Anterior cingulate cortex (tissue), 58 donors: ENCODE data around the gene FBXL5.
"Not testable (repeated sequence)": the region's sequence is repeated elsewhere in the genome, so short reads cannot be mapped to it uniquely, and the experiment has no call there.

Experiments
- DNase-seq, 58 donors: peaks; one replicate each; lab custom pipeline; 2025; lab: John Stamatoyannopoulos, UW

The FBXL5 gene

GRCh38 chr4:15653864-15654592 lies 1.1 kb downstream of the FBXL5 start:
- DNase-seq: peak in 19 of 58 donors; percentile 1 to 53 (median 14)

DNA sequence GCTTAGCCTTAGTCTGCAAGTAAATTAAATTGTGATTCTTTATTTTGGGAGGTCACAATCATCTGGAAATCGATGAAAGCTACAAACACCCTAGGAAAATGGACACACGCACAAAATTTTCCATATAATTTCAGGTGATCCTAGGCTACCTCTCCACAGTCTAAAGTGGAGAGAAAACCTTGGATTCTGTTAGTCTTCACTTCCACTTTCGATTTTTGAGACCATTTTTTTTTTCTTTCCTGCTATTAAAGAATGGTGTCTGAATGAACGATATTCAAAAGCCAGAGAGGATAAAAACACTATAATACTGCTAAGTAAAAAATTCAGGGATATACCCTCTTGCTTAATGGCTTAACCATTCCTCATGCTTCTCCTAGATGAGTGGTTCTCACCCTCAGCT lies 1.7 kb downstream of the FBXL5 start:
- no peak for DNase-seq

- DNase-seq: no peak
Observed at GRCh38 chr4:15652841-15653240, 2.3 kb downstream of the FBXL5 start.

DNA sequence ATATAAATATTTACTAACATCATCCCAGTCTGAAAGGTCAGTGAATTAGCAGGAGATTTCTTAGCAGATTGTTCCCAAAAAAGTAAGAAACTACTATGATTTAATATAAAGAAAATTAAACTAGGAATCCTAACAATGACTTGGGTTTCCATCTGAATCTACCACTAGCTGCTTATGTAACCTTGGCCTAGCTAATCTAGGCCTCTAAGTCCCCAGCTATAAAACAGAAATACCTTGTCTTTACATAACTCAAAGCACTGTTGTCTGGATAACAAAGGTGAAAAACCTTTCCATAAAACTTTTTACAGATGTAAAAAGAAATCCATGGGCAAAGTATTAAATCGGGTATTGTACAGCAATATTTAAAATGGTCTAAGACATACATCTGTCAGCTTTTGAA lies 3.0 kb downstream of the FBXL5 start:
- DNase-seq: no peak

DNA sequence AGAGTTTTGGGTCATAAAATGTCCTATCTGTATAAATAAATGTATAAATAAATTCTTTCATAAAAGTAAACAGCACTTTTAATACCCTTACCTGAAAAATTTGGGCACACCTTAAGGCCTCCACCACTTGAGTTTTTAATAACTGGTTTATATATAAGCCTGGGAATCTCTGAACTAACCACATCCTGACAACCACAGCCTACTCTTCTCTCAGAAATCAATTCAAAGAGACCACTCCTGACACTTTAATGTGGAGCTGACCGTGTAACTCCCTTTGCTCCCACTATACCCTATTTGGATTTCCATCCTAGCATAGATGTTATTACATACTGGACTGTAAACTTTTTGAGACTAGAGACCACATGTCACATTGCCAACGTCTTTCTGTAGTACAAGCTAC lies 3.5 kb downstream of the FBXL5 start:
- DNase-seq: no peak

DNA sequence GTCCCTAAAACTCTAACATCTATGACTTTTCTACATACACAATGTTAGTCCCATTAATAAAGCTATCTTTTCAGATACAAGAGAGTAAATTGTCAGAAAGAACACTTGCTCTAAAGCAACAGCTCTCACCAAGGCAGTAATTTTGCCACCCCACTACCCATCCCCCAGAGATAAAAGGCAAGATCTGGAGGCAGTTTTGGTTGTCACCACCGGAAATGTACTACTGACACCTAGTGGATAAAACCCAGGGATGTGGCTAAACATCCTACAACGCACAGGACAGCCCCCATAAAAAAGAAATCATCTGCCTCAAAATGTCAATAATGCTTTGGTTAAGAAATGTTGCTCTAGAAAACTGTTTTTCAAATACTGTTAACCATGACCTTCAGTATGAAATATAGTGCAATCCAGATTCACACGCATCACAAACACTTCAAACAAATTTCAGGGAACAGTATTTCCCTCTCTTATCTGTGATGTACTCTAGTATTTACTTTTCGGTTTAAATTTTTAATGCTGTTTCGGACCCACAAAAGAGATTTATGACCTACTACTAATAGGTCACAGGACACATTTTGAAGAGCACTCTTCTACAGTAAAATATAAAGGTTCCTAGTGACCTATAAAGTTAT lies 5.1 kb downstream of the FBXL5 start:
- DNase-seq: peak in 25 of 58 donors; percentile 0 to 53 (median 8)

DNA sequence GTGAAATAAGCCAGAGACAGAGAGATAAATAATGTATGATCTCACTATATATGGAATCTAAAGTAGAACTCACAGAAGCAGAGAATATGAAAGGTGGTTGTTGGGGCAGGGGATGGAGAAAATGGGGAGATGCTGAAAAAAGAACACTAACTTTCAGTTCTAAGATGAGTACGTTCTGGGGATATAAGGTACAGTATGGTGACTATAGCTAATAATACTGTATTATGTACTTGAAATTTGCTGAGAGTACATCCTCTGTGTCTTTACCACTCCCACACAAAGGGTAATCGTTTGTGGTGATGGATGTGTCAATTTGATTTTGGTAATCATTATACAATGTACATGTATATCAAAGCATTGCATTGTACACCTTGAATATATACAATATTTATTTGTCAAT lies 6.6 kb downstream of the FBXL5 start:
- DNase-seq: no peak

DNA sequence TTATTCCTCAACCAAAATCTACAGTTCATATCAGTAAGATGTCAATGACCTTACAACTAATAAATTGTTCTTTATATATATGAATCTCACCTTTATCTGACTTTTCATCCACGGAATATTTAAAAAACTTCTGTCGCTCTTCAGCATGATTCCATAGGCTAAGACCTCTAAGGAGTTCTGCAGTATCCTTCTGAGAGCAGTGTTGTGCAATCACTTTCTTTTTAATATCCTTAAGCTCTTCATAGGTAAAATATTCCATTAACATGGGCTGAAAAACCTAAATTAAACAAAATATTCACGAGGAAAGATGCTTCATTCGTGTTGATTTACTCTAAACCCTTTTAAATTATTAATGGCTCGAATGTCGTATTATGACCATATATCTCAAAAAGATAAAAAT lies 16.7 kb downstream of the FBXL5 start:
- DNase-seq: no peak

DNA sequence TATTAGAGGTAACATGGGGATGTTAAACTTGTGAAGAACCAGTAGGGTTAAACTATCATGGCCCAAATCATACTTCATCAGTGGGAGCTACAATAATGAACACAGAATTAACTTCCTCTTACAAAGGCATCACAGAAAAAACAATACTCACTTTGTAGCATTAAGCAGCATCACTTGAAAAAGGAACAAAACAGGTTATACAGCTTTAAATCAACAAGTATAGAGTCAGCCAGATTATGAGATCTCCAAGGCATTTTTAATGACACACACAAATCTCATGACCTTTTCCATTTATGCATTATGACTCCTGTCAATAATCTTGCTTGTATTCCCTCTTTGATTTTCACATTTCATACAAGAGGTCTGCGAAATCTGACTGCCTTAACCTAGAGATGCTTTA lies 18.3 kb downstream of the FBXL5 start:
- DNase-seq: no peak

- DNase-seq: not testable (repeated sequence)
Observed at GRCh38 chr4:15617407-15617806, 37.8 kb downstream of the FBXL5 start.

DNA sequence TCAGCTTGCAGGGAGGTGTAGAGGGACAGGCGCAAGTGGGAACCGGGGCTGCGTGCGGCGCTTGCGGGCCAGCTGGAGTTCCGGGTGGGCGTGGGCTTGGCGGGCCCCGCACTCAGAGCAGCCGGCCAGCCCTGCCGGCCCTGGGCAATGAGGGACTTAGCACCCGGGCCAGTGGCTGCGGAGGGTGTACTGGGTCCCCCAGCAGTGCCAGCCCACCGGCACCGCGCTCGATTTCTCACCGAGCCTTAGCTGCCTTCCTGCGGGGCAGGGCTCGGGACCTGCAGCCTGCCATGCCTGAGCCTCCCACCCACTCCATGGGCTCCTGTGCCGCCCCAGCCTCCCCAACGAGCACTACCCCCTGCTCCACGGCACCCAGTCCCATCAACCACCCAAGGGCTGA lies 40.3 kb downstream of the FBXL5 start:
- DNase-seq: not testable (repeated sequence)

DNA sequence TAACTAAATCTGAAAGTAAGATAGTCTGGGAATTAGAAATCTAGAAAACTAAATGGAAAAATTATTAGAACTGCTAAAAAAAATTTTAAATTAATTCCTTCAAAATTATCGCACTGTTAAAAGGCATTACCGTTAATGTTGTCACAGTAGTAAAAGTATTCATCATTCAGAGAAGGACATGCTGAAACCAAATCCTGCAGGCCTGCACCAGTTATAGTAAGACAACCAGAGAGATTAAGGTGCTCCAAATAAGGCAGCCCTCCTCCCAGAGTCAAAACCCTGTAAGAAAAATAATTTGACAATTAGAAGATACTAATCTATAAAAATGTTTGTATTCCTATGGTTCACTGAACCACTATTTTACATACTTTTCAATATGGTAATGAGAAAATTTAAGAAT lies 43.0 kb downstream of the FBXL5 start:
- DNase-seq: no peak

GRCh38 chr4:15610855-15611254 lies 44.3 kb downstream of the FBXL5 start:
- no peak for DNase-seq

- DNase-seq: no peak
Observed at GRCh38 chr4:15605537-15605936, 49.6 kb downstream of the FBXL5 start.

DNA sequence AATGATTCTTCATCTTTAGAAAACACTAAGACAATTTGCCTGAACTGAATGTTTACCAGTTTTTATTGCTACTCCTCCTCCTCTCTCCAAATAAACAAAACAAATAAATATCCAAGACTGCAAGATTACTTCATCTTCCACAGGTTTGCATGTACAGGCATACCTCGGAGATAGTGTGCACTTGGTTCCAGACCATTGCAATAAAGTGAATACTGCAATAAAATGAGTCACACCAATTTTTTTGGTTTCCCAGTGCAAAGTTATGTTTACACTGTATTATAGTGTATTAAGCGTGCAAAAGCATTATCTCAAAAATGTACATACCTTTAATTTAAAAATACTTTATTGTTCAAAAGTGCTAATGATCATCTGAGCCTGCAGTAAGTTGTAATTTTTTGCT lies 53.3 kb downstream of the FBXL5 start:
- DNase-seq: no peak

GRCh38 chr4:15600176-15600575 lies 55.0 kb downstream of the FBXL5 start:
- no peak for DNase-seq

DNA sequence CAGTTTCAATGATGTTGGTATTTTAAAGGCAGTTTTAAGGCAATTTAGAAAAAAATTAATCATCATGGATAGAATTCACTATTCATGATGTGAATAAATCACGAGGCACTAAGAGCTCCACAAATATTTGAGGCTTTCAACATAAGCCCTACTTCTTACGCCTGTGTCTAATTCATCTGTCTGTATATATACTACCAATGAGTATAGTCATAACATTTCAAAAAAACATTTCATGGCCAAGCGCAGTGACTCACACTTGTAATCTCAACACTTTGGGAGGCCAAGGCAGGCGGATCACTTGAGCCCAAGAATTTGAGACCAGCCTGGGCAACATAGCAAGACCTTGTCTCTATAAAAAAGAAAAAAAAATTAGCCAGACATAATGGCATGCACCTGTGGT lies 56.5 kb downstream of the FBXL5 start:
- DNase-seq: no peak

DNA sequence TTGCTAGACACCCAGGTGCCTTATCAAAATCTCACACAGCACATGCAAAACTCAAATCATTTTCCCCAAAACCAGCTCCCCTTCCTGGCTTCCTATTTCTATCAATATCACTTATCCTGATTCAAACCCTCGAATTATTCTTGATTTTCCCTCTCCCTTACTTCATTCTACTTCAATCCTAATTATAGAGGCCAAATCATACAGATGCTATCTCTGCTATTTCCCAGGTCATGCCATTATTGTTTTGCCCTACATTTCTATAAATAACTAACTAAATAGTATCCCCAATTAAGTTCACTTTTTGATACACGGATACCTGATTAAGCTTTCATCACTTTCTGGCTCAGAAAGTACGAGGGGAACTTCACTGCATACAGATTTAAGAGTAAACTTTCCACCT lies 62.4 kb downstream of the FBXL5 start:
- no peak for DNase-seq

DNA sequence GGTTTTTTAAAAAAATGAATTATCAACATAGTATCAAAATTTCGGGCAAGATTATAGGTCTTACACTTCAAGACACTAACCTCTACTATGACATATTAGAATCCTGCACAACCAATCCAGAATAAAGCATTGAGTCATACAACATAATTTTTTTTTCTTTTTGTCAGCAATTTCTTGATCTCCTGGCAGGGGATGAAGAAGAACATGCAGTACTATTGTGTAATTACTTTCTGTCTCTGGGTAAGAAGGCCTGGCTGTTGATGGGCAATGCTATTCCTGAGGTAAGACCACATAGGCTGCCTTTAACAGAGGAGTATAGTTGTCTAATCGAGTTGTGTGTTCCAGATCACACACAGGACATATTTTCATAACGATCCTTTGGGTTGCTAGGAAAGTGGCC lies 67.5 kb downstream of the FBXL5 start:
- no peak for DNase-seq

GRCh38 chr4:15586066-15586465 lies 69.1 kb downstream of the FBXL5 start:
- DNase-seq: no peak

GRCh38 chr4:15585331-15585730 lies 69.8 kb downstream of the FBXL5 start:
- no peak for DNase-seq

DNA sequence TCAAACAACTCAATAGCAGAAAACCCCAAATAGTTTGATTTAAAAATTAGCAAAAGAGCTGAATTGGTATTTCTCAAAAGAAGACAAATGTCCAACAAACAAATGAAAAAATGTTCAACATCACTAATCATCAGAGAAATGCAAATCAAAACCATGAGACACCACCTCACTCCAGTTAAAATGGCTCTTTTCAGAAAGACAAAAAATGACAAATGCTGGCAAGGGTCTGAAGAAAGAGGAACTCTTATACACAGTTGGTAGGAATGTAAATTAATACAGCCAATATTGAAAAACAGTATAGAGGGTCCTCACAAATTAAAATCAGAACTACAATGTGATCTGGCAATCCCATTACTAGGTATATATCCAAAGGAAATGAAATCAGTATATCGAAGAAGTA lies 70.4 kb downstream of the FBXL5 start:
- DNase-seq: no peak
